ENCODE results near the gene CLEC4C. TPM values are rescaled to one million over a fixed set of nuclear protein-coding genes. Genes with fewer than 3 reads are reported as not detected.
"Not testable (repeated sequence)": the region's sequence is repeated elsewhere in the genome, so short reads cannot be mapped to it uniquely, and the experiment has no call there.

CLEC4C gene
- total and polyA plus RNA-seq, 2 of the 8 experiments (the other 6 are each of a cell fraction or from before 2014, with no cell fraction given) = 0.76 TPM; not detected in 1

GRCh38 chr12:7755668-7756067 lies 8.5 kb upstream of the CLEC4C start:
- H3K14ac ChIP-seq (ENCODE audit: insufficient read length); POLR2A ChIA-PET (ENCODE audit: partially characterized antibody); H3K4me3 ChIP-seq (ENCODE audit: extremely low read depth in 1 of 4, insufficient read depth in 2 of 4, low read depth in 3 of 4, low read length in 4 of 4); H2BK15ac ChIP-seq (ENCODE audit: low read length); H4K8ac ChIP-seq (ENCODE audit: extremely low read depth, insufficient read depth, low read length); H3K27me3 ChIP-seq (replicated peaks in 1 of 4; ENCODE audit: control insufficient read depth in 3 of 4, extremely low read depth in 1 of 4, insufficient read depth in 3 of 4, low read length in 3 of 4); H3K9me3 ChIP-seq (ENCODE audit: insufficient read depth in 2 of 2, low read depth in 1 of 2, low read length in 1 of 2); H3K23me2 ChIP-seq (ENCODE audit: low read depth, low read length); H3K56ac ChIP-seq (replicated peaks; ENCODE audit: insufficient read length, low read depth, low read length); H3K36me3 ChIP-seq (ENCODE audit: control insufficient read depth in 2 of 4, insufficient read depth in 4 of 4, low read length in 3 of 4); H3K9ac ChIP-seq (replicated peaks in 1 of 4; ENCODE audit: extremely low read depth in 1 of 4, low read depth in 3 of 4, low read length in 3 of 4); CTCF ChIA-PET (ENCODE audit: partially characterized antibody); H2BK12ac ChIP-seq (ENCODE audit: low read depth, low read length); H4K91ac ChIP-seq (replicated peaks; ENCODE audit: insufficient read length, low read length); H3K27ac ChIP-seq (ENCODE audit: low read depth, low read length); H3K4ac ChIP-seq (replicated peaks; ENCODE audit: insufficient read length, low read depth, low read length); DNase-seq (ENCODE audit: low read depth in 1 of 2, low spot score in 2 of 2); FAIRE-seq; H2AFZ ChIP-seq (ENCODE audit: low read length); H3K23ac ChIP-seq (ENCODE audit: insufficient read length); H3K4me2 ChIP-seq (ENCODE audit: insufficient read depth in 1 of 2, low read depth in 2 of 2, low read length in 2 of 2); H4K5ac ChIP-seq (ENCODE audit: insufficient read length, low read depth, low read length); H4K20me1 ChIP-seq (replicated peaks in 1 of 2; ENCODE audit: control insufficient read depth in 1 of 2, insufficient read depth in 2 of 2, low read length in 2 of 2); H3K79me2 ChIP-seq (ENCODE audit: control insufficient read depth in 1 of 2, insufficient read depth in 2 of 2, low read length in 2 of 2); H2AK5ac ChIP-seq (ENCODE audit: low read depth, low read length); H2BK120ac ChIP-seq (replicated peaks; ENCODE audit: low read depth, low read length); H2BK20ac ChIP-seq (ENCODE audit: low read length); H2BK5ac ChIP-seq (ENCODE audit: low read depth, low read length); H3K18ac ChIP-seq (ENCODE audit: extremely low read depth, low read length); H3K4me1 ChIP-seq (replicated peaks in 1 of 4; ENCODE audit: control insufficient read depth in 3 of 4, insufficient read depth in 4 of 4, low read length in 3 of 4); H3K79me1 ChIP-seq (ENCODE audit: low read depth, low read length): not testable (repeated sequence)
- 92% methylated on average over 9 of the region's 9 CpGs; no CpG with 5 or more reads in 1 of the 2 experiments for WGBS, 2 experiments (ENCODE audit: extremely low coverage in 1 of 2, insufficient coverage in 1 of 2, insufficient read length in 1 of 2, insufficient replicate concordance in 2 of 2, low coverage in 1 of 2, low lambda C conversion rate in 2 of 2, missing lambda C conversion rate in 1 of 2)
